K562 (cell line): ENCODE results near the gene PPDPF. TPM values are rescaled to one million over a fixed set of nuclear protein-coding genes. Genes with fewer than 3 reads are reported as not detected.

ENCODE experiments used
- CEBPB ChIP-seq: fragments of 450-650 bp; IDR thresholded peaks from 2 replicates; pipeline ENCODE4 v1.6.1; 2016; ENCODE audit warnings: missing genetic modification characterization, missing compliant biosample characterization
- EZH2 ChIP-seq: IDR thresholded peaks from 2 replicates; pipeline ENCODE4 v1.6.1; 2012; ENCODE audit warnings: low read depth, mild to moderate bottlenecking, inconsistent platforms, low read length, borderline replicate concordance
- HMBOX1 ChIP-seq: sonication (generic); IDR thresholded peaks from 2 replicates; pipeline ENCODE4 v1.6.1; 2016
- ILF3 ChIP-seq: fragments of 450-650 bp; IDR thresholded peaks from 2 replicates; pipeline ENCODE4 v1.6.1; 2018; ENCODE audit warnings: antibody characterized with exemption, mild to moderate bottlenecking, moderate library complexity, borderline replicate concordance
- KAT8 ChIP-seq: fragments of 450-650 bp; IDR thresholded peaks from 2 replicates; pipeline ENCODE4 v1.6.1; 2016; ENCODE audit warnings: low read depth, mild to moderate bottlenecking
- MAFG ChIP-seq: fragments of 450-650 bp; conservative IDR thresholded peaks from 2 replicates; pipeline ENCODE4 v1.6.1; 2016; ENCODE audit warnings: missing genetic modification characterization, missing compliant biosample characterization
- NR2C2 ChIP-seq, 2 experiments: fragments of 200-800 bp in 1 of 2; sonication (Bioruptor generic) in 1 of 2; sonication (generic) in 1 of 2; formaldehyde crosslinking in 1 of 2; IDR thresholded peaks; 2 replicates each; pipeline versions ENCODE4 v1.6.1 to v1.8.0; 2016 to 2022; ENCODE audit warnings: mild to moderate bottlenecking in 1 of 2, missing compliant biosample characterization in 1 of 2, missing genetic modification characterization in 1 of 2, missing genetic modification reagents in 1 of 2
- RBFOX2 ChIP-seq: fragments of 200-400 bp; formaldehyde crosslinking; IDR thresholded peaks from 2 replicates; pipeline ENCODE4 v1.6.1; 2017; ENCODE audit warnings: low read depth, mild to moderate bottlenecking, low read length, moderate library complexity
- RBM22 ChIP-seq: fragments of 200-400 bp; formaldehyde crosslinking; IDR thresholded peaks from 2 replicates; pipeline ENCODE4 v1.6.1; 2018; ENCODE audit warnings: low read length, low read depth; ENCODE audit not compliant: poor library complexity, severe bottlenecking
- STAT6 ChIP-seq: sonication (generic); formaldehyde crosslinking; IDR thresholded peaks from 2 replicates; pipeline ENCODE4 v1.8.1; 2023; ENCODE audit warnings: mild to moderate bottlenecking, missing genetic modification reagents
- ZBTB11 ChIP-seq, 3 experiments: fragments of 200-800 bp in 1 of 3; fragments of 250-450 bp in 1 of 3; fragments of 450-650 bp in 1 of 3; sonication (Bioruptor Pico) in 1 of 3; sonication (Bioruptor generic) in 1 of 3; formaldehyde crosslinking in 1 of 3; IDR thresholded peaks; 2 replicates each; pipeline versions ENCODE4 v1.6.1 to v1.8.0; 2016 to 2022; ENCODE audit warnings: mild to moderate bottlenecking in 2 of 3, missing genetic modification characterization in 2 of 3, missing compliant biosample characterization in 1 of 3, moderate library complexity in 1 of 3
- ZNF175 ChIP-seq: fragments of 200-800 bp; sonication (Bioruptor generic); IDR thresholded peaks from 2 replicates; pipeline ENCODE4 v1.6.1; 2016; ENCODE audit warnings: low read depth, mild to moderate bottlenecking, missing genetic modification characterization, missing compliant biosample characterization
- polyA plus RNA-seq, 8 experiments: library from polyadenylated mRNA; depleted of rRNA in 4 of 8; stranded (reverse) in 5 of 8; unstranded in 3 of 8; fragments of >200 nt; fragmentation: Nextera tagmentation in 2 of 8; fragmentation: Illumina TruSeq in 1 of 8; extraction: Ambion mirVana in 2 of 8; extraction: Trizol in 1 of 8; gene quantifications; 2 replicates each; pipeline versions ENCODE4 v1.2.1 to v1.2.3, GENCODE V29; 2011 to 2014; ENCODE audit warnings: inconsistent platforms in 1 of 8, missing spikeins in 1 of 8
- total RNA-seq, 7 experiments: library from RNA; depleted of rRNA in 6 of 7; stranded (reverse); fragments of >200 nt in 6 of 7; fragmentation: Illumina TruSeq in 2 of 7; extraction: Trizol in 2 of 7; gene quantifications; 2 replicates each; pipeline versions ENCODE4 v1.2.1 to v1.2.3, GENCODE V29; 2011 to 2021; ENCODE audit warnings: low replicate concordance in 1 of 7

PPDPF gene
- total and polyA plus RNA-seq, 9 of the 15 experiments (the other 6 are each of a cell fraction or from before 2014, with no cell fraction given): 0.77 to 233 (median 10.5) TPM

GRCh38 chr20:63522981-63523611 is 2.5 kb downstream of the PPDPF start (continued):
- TF ChIP-seq EZH2: no peak
- TF ChIP-seq STAT6 (CRISPR knock-in tag): no peak
- TF ChIP-seq NR2C2 (CRISPR knock-in tag; IDR thresholded peaks at IDR 0.05): peak; percentile 21; the same call in 1 of the 2 replicates
- TF ChIP-seq NR2C2 (tag; IDR thresholded peaks at IDR 0.05): no peak
- no peak for TF ChIP-seq HMBOX1
- TF ChIP-seq CEBPB: no peak
- peak; percentile 63 for TF ChIP-seq RBFOX2
- TF ChIP-seq RBM22: peak; percentile 96
- TF ChIP-seq ILF3: no peak
- peak in 1 of 3 experiments; percentile 40; a peak in 1 of 6 replicates for TF ChIP-seq ZBTB11 (CRISPR knock-in tag; IDR thresholded peaks at IDR 0.05)
- TF ChIP-seq MAFG: no peak
- no peak for TF ChIP-seq ZNF175
- no peak for TF ChIP-seq KAT8
- TF ChIP-seq, all 486 proteins: peak for 7
